ENCODE measurements around the gene TFCP2L1.

DNA sequence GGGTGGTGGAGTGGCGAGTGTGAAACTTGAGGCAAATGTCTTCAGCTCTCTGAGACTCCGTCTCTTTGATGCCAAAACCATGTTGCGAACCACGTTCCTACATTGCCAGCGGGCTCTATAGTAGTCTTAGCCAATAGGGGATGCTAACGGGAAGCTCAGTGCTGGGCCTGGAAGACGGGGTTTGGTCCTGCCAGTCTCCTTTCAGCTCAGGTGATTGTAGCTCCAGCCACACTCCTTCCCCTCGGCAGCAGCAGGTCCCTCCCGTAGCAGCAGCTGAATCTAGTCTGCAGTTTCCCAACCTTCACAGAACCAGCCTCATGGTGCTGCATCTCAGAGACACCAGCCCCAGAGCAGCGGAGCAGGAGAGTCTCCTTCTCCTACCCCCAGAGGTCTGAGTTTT lies 109.7 kb downstream of the TFCP2L1 start:
- TF ChIP-seq POLR2AphosphoS5 (IDR thresholded peaks at IDR 0.05; ENCODE audit: borderline replicate concordance, low read depth, low read length), result no peak
- no peak for TF ChIP-seq EZH2 (IDR thresholded peaks at IDR 0.05)
- no peak for TF ChIP-seq FOXP2 (optimal IDR thresholded peaks at IDR 0.05; ENCODE audit: control extremely low read depth, extremely low read length, insufficient read depth)

Data from SK-N-MC (cell line).